ENCODE results near the gene FAM110D.

FAM110D gene

DNA sequence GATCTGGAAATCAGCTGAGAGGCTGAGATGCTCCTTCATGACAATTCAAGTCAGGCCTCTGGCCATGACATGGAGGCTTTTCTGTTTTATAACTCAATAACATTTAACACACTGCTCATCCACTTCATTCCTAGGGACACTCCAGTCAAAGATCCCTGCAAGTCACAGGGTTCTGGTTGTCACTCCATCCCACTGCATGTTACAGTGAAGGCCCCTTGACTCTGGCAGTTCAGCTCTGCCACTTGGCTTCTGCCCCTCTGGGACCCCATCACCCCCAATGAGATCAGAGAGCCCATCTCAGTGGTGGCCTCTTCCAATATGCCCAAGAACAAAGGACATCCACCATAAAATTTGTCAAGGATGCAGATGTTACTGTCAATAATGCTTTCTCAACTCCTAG, 10.0 kb upstream of the FAM110D start:
- Histone ChIP-seq H3K27ac (replicated peaks) (no peak overlapping the region), H3K27me3 (ENCODE audit: insufficient read depth, poor library complexity, severe bottlenecking) (no peaks in the 10 kb centered on the region), H3K4me3 (replicated peaks; ENCODE audit: insufficient read depth, low read length) (no peak overlapping the region)
- TF ChIP-seq POLR2AphosphoS5 (IDR thresholded peaks at IDR 0.05; ENCODE audit: low read depth) = no peak
- DNase-seq (ENCODE audit: low read depth in 1 of 2, low spot score in 1 of 2) = no peak

DNA sequence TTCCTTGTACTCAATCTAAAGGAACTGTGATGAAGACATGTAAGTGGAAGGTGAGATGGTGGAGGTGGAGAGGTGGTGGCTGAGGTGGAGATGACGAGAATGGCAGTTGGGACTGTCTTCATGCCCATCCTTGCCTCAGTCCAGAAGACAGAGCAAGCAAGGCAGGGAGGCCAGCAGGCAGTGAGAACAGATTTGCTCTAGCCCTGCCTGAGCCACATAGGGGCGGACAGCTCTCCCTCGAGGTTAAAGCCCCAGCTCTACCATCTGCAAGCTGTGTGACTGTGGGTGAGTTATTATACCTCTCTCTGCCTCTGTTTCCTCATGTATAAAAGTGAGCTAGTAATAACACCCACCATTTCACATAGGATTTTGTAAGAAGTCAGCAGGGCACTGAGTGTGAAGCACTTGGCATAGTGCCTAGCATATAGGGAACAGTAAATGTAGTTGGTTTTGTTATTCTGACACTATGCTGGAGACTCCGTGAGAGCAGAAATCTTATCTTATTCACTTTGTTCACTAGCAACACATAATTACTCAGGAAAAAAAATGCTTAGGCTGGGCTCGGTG, 4.8 kb upstream of the FAM110D start:
- H3K27ac ChIP-seq (replicated peaks) = no peak overlapping the region
- no peak for TF ChIP-seq SPI1 (IDR thresholded peaks at IDR 0.05; ENCODE audit: borderline replicate concordance, low read depth)
- TF ChIP-seq POLR2AphosphoS5 (IDR thresholded peaks at IDR 0.05; ENCODE audit: low read depth) = no peak
- TF ChIP-seq, protein P1, sequence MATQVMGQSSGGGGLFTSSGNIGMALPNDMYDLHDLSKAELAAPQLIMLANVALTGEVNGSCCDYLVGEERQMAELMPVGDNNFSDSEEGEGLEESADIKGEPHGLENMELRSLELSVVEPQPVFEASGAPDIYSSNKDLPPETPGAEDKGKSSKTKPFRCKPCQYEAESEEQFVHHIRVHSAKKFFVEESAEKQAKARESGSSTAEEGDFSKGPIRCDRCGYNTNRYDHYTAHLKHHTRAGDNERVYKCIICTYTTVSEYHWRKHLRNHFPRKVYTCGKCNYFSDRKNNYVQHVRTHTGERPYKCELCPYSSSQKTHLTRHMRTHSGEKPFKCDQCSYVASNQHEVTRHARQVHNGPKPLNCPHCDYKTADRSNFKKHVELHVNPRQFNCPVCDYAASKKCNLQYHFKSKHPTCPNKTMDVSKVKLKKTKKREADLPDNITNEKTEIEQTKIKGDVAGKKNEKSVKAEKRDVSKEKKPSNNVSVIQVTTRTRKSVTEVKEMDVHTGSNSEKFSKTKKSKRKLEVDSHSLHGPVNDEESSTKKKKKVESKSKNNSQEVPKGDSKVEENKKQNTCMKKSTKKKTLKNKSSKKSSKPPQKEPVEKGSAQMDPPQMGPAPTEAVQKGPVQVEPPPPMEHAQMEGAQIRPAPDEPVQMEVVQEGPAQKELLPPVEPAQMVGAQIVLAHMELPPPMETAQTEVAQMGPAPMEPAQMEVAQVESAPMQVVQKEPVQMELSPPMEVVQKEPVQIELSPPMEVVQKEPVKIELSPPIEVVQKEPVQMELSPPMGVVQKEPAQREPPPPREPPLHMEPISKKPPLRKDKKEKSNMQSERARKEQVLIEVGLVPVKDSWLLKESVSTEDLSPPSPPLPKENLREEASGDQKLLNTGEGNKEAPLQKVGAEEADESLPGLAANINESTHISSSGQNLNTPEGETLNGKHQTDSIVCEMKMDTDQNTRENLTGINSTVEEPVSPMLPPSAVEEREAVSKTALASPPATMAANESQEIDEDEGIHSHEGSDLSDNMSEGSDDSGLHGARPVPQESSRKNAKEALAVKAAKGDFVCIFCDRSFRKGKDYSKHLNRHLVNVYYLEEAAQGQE (IDR thresholded peaks at IDR 0.05; ENCODE audit: insufficient replicate concordance, low read depth) = no peak
- TF ChIP-seq, protein P2, sequence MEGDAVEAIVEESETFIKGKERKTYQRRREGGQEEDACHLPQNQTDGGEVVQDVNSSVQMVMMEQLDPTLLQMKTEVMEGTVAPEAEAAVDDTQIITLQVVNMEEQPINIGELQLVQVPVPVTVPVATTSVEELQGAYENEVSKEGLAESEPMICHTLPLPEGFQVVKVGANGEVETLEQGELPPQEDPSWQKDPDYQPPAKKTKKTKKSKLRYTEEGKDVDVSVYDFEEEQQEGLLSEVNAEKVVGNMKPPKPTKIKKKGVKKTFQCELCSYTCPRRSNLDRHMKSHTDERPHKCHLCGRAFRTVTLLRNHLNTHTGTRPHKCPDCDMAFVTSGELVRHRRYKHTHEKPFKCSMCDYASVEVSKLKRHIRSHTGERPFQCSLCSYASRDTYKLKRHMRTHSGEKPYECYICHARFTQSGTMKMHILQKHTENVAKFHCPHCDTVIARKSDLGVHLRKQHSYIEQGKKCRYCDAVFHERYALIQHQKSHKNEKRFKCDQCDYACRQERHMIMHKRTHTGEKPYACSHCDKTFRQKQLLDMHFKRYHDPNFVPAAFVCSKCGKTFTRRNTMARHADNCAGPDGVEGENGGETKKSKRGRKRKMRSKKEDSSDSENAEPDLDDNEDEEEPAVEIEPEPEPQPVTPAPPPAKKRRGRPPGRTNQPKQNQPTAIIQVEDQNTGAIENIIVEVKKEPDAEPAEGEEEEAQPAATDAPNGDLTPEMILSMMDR (IDR thresholded peaks at IDR 0.05; ENCODE audit: insufficient read depth, low read length) = no peak
- TF ChIP-seq GABPA (IDR thresholded peaks at IDR 0.05; ENCODE audit: low read depth) = no peak
- no peak for DNase-seq (ENCODE audit: low read depth in 1 of 2, low spot score in 1 of 2)
- peaks cover 4% of the 10 kb centered on the region for H3K27me3 ChIP-seq (ENCODE audit: insufficient read depth, poor library complexity, severe bottlenecking)
- H3K4me3 ChIP-seq (replicated peaks; ENCODE audit: insufficient read depth, low read length) = no peak overlapping the region

DNA sequence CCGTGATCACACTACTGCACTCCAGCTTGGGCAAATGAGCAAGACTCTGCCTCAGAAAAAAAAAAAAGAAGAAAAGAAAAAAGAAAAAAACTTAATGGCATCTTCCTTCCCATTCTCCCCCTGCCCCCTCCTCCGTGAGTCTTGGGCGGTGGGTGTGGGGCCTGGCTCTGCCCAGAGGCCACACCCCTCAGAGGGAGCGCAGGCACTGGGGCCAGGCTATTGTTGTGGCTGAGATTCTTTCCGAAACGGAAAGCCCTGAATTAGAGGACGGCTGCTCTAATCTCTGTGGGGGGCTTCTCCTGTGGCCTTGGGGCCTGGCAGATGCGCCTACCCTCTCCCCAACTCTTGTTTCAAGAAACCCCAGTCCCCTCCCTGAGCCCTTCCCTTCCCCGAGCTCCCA, 4.1 kb upstream of the FAM110D start:
- TF ChIP-seq, protein P2 (IDR thresholded peaks at IDR 0.05; ENCODE audit: insufficient read depth, low read length) = no peak
- TF ChIP-seq POLR2AphosphoS5 (IDR thresholded peaks at IDR 0.05; ENCODE audit: low read depth) (no peak), SPI1 (IDR thresholded peaks at IDR 0.05; ENCODE audit: borderline replicate concordance, low read depth) (no peak), GABPA (IDR thresholded peaks at IDR 0.05; ENCODE audit: low read depth) (no peak)
- TF ChIP-seq, protein P1 (IDR thresholded peaks at IDR 0.05; ENCODE audit: insufficient replicate concordance, low read depth) = no peak
- no peak overlapping the region for H3K27ac ChIP-seq (replicated peaks)
- no peak for DNase-seq (ENCODE audit: low read depth in 1 of 2, low spot score in 1 of 2)
- peaks cover 4% of the 10 kb centered on the region for H3K27me3 ChIP-seq (ENCODE audit: insufficient read depth, poor library complexity, severe bottlenecking)
- H3K4me3 ChIP-seq (replicated peaks; ENCODE audit: insufficient read depth, low read length) = no peak overlapping the region

DNA sequence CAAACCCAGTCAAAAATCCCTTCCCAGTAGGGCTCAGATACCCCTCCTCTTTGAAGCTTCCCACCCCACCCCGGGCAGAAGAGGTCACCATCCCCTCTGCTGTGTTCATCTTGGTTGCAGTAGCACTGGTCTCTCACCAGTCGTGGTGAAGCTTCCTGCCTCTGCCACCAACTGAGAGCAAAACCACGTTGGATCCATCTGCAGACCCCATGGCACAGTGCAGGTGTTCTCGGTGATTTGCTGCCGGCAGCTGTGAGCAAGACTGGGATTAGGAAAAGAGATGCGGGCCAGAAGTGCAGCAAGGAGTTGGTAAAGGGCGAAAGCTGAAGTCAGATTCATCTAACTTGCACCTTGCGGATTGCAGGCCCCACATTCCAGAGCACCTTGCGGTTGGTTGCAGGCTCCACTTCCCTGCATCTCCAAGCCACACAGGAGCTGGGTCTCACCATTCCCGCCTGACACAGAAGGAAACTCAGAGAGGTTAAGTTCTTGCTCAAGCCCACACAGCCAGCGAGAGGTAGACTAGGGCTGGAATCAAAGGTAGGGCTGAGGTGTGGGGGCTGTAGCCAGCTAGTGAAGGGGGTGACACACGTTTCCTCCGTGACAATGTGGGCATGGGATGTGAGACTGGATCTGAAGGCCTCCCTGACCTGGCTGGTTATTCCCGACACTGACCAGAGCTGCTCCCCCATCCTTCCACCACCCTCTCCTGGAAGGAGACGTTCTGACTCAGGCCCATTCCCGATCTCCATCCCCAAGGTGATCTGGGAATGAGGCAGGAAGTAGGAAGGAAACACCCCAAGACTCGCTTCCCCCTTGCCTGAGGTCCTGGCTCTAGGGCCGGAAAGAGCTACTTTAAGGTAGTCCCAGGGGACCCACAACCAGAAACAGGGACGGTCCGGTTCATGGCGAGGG, 3.3 kb upstream of the FAM110D start:
- H3K4me3 ChIP-seq (replicated peaks; ENCODE audit: insufficient read depth, low read length) = no peak overlapping the region
- no peak overlapping the region for H3K27ac ChIP-seq (replicated peaks)
- TF ChIP-seq, protein P1 (IDR thresholded peaks at IDR 0.05; ENCODE audit: insufficient replicate concordance, low read depth) = no peak
- TF ChIP-seq SPI1 (IDR thresholded peaks at IDR 0.05; ENCODE audit: borderline replicate concordance, low read depth) (no peak), POLR2AphosphoS5 (IDR thresholded peaks at IDR 0.05; ENCODE audit: low read depth) (no peak), GABPA (IDR thresholded peaks at IDR 0.05; ENCODE audit: low read depth) (no peak)
- TF ChIP-seq, protein P2 (IDR thresholded peaks at IDR 0.05; ENCODE audit: insufficient read depth, low read length) = no peak
- no peak for DNase-seq (ENCODE audit: low read depth in 1 of 2, low spot score in 1 of 2)
- peaks cover 4% of the 10 kb centered on the region for H3K27me3 ChIP-seq (ENCODE audit: insufficient read depth, poor library complexity, severe bottlenecking)
